ENCODE results near the gene PSMD7. TPM values are rescaled to one million over a fixed set of nuclear protein-coding genes. Genes with fewer than 3 reads are reported as not detected.

PSMD7 gene
- polyA plus RNA-seq, 1 donor from 2014 or later, result 112 TPM

DNA sequence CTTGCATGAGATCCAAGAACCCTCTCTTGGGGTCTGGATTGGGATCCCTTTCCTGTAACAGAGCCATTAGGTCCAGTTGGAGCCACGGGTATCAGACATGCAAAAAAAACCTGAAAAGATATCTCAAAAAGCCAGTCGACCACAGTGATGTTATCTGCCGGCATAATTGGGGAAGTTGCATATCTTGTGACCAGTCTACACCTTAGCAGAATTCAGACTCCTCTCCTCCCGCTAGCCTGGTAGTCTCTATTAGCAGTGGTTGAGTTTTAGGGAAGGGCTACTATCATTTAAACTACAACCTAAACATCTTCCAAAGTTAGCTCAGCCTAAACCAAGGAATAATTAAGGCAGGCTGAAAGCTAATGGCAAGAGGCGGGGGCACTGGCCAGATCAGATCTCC is 16.2 kb upstream of the PSMD7 start:
- Histone ChIP-seq H3K9ac (ENCODE audit: low read length) (no peak overlapping the region), H2AFZ (ENCODE audit: low read depth, low read length) (no peak overlapping the region), H3K36me3 (ENCODE audit: insufficient read depth, low read length) (no peaks in the 10 kb centered on the region), H3K4me3 (ENCODE audit: low read length) (no peak overlapping the region), H3K27me3 (ENCODE audit: insufficient read depth, low read depth, low read length) (no peaks in the 10 kb centered on the region), H3K4me2 (ENCODE audit: low read length) (no peak overlapping the region), H3F3A (ENCODE audit: insufficient read depth, low read length, poor library complexity, severe bottlenecking) (no peaks in the 10 kb centered on the region), H4K20me1 (ENCODE audit: insufficient read depth) (no peaks in the 10 kb centered on the region), H3K27ac (ENCODE audit: low read length) (no peak overlapping the region), H3K9me2 (ENCODE audit: insufficient read depth, low read length) (no peaks in the 10 kb centered on the region), H3K79me2 (replicated peaks; ENCODE audit: insufficient read depth, low read length) (no peaks in the 10 kb centered on the region), H3K9me3 (ENCODE audit: low read length) (no peaks in the 10 kb centered on the region)
- TF ChIP-seq MXI1 (conservative IDR thresholded peaks at IDR 0.05; ENCODE audit: poor library complexity, severe bottlenecking) (no peak), EZH2 (IDR thresholded peaks at IDR 0.05; ENCODE audit: borderline replicate concordance, insufficient read depth, low read length, poor library complexity, severe bottlenecking) (no peak), RAD21 (conservative IDR thresholded peaks at IDR 0.05) (no peak), TAF1 (IDR thresholded peaks at IDR 0.05; ENCODE audit: low read depth) (no peak), EP300 (conservative IDR thresholded peaks at IDR 0.05; ENCODE audit: poor library complexity, severe bottlenecking) (no peak), POLR2AphosphoS5 (IDR thresholded peaks at IDR 0.05) (no peak), SMC3 (conservative IDR thresholded peaks at IDR 0.05; ENCODE audit: poor library complexity) (no peak)
- TF ChIP-seq, protein P1, sequence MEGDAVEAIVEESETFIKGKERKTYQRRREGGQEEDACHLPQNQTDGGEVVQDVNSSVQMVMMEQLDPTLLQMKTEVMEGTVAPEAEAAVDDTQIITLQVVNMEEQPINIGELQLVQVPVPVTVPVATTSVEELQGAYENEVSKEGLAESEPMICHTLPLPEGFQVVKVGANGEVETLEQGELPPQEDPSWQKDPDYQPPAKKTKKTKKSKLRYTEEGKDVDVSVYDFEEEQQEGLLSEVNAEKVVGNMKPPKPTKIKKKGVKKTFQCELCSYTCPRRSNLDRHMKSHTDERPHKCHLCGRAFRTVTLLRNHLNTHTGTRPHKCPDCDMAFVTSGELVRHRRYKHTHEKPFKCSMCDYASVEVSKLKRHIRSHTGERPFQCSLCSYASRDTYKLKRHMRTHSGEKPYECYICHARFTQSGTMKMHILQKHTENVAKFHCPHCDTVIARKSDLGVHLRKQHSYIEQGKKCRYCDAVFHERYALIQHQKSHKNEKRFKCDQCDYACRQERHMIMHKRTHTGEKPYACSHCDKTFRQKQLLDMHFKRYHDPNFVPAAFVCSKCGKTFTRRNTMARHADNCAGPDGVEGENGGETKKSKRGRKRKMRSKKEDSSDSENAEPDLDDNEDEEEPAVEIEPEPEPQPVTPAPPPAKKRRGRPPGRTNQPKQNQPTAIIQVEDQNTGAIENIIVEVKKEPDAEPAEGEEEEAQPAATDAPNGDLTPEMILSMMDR (IDR thresholded peaks at IDR 0.05; ENCODE audit: poor library complexity, severe bottlenecking), result no peak
- TF ChIP-seq, protein P2, sequence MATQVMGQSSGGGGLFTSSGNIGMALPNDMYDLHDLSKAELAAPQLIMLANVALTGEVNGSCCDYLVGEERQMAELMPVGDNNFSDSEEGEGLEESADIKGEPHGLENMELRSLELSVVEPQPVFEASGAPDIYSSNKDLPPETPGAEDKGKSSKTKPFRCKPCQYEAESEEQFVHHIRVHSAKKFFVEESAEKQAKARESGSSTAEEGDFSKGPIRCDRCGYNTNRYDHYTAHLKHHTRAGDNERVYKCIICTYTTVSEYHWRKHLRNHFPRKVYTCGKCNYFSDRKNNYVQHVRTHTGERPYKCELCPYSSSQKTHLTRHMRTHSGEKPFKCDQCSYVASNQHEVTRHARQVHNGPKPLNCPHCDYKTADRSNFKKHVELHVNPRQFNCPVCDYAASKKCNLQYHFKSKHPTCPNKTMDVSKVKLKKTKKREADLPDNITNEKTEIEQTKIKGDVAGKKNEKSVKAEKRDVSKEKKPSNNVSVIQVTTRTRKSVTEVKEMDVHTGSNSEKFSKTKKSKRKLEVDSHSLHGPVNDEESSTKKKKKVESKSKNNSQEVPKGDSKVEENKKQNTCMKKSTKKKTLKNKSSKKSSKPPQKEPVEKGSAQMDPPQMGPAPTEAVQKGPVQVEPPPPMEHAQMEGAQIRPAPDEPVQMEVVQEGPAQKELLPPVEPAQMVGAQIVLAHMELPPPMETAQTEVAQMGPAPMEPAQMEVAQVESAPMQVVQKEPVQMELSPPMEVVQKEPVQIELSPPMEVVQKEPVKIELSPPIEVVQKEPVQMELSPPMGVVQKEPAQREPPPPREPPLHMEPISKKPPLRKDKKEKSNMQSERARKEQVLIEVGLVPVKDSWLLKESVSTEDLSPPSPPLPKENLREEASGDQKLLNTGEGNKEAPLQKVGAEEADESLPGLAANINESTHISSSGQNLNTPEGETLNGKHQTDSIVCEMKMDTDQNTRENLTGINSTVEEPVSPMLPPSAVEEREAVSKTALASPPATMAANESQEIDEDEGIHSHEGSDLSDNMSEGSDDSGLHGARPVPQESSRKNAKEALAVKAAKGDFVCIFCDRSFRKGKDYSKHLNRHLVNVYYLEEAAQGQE (IDR thresholded peaks at IDR 0.05; ENCODE audit: borderline replicate concordance), result no peak

DNA sequence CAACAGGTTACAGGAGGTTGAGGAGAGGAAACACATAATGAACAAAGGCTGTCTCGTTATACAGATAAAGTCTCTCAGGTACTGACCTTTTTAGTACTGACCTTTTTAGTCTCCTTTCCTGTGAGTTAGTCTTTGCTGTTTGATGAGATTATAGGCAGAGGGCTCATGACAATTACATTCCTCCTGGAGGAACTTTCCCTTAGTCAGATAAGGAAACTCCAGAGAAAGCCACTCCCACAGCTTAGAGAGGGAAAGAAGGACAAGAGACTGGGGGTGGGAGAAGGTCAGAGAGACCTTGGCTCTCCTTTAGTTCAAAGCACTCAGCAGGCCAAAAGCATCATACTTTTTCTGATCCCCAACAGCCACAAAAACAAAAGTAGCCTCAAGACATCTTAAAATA is 15.3 kb upstream of the PSMD7 start:
- Histone ChIP-seq H3K36me3 (ENCODE audit: insufficient read depth, low read length) (no peaks in the 10 kb centered on the region), H3K9me3 (ENCODE audit: low read length) (no peaks in the 10 kb centered on the region), H3K9me2 (ENCODE audit: insufficient read depth, low read length) (no peaks in the 10 kb centered on the region), H3K79me2 (replicated peaks; ENCODE audit: insufficient read depth, low read length) (no peaks in the 10 kb centered on the region), H3K27ac (ENCODE audit: low read length) (no peak overlapping the region), H3K27me3 (ENCODE audit: insufficient read depth, low read depth, low read length) (no peaks in the 10 kb centered on the region), H3F3A (ENCODE audit: insufficient read depth, low read length, poor library complexity, severe bottlenecking) (no peaks in the 10 kb centered on the region), H2AFZ (ENCODE audit: low read depth, low read length) (no peak overlapping the region), H3K4me2 (ENCODE audit: low read length) (no peak overlapping the region), H4K20me1 (ENCODE audit: insufficient read depth) (no peaks in the 10 kb centered on the region), H3K4me3 (ENCODE audit: low read length) (no peak overlapping the region), H3K9ac (ENCODE audit: low read length) (no peak overlapping the region)
- no peak for TF ChIP-seq POLR2AphosphoS5 (IDR thresholded peaks at IDR 0.05)
- TF ChIP-seq, protein P1 (IDR thresholded peaks at IDR 0.05; ENCODE audit: poor library complexity, severe bottlenecking), result no peak
- TF ChIP-seq EP300 (conservative IDR thresholded peaks at IDR 0.05; ENCODE audit: poor library complexity, severe bottlenecking), result no peak
- TF ChIP-seq MXI1 (conservative IDR thresholded peaks at IDR 0.05; ENCODE audit: poor library complexity, severe bottlenecking), result no peak
- TF ChIP-seq SMC3 (conservative IDR thresholded peaks at IDR 0.05; ENCODE audit: poor library complexity), result no peak

Measured in neural cell (in vitro differentiated cells).